ENCODE measurements around the gene UFL1.
"Not testable (repeated sequence)": the region's sequence is repeated elsewhere in the genome, so short reads cannot be mapped to it uniquely, and the experiment has no call there.

DNA sequence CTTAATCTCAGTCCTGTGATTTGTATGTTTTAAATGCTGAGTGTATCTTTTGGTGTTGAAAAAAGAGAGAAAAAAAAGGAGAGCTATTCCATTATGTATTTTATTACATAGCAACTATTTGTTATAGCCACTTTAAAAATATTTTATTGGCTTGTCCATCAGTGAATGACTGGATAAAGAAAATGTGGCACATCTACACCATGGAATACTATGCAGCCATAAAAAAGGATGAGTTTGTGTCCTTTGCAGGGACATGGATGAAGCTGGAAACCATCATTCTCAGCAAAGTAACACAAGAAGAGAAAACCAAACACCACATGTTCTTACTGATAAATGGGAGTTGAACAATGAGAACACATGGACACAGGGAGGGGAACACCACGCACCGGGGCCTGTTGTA is 38.1 kb downstream of the UFL1 start:
- not testable (repeated sequence) for TF ChIP-seq EZH2 (IDR thresholded peaks at IDR 0.05; ENCODE audit: low read depth, unreplicated experiment); EZH2phosphoT487 (IDR thresholded peaks at IDR 0.05; ENCODE audit: unreplicated experiment); NANOG (IDR thresholded peaks at IDR 0.05; ENCODE audit: borderline replicate concordance); POLR2AphosphoS5 (IDR thresholded peaks at IDR 0.05; ENCODE audit: low read depth); CREB1 (CRISPR knock-in tag; IDR thresholded peaks at IDR 0.05; ENCODE audit: low read depth); ZNF114 (CRISPR knock-in tag; IDR thresholded peaks at IDR 0.05)
- TF ChIP-seq, protein P1, sequence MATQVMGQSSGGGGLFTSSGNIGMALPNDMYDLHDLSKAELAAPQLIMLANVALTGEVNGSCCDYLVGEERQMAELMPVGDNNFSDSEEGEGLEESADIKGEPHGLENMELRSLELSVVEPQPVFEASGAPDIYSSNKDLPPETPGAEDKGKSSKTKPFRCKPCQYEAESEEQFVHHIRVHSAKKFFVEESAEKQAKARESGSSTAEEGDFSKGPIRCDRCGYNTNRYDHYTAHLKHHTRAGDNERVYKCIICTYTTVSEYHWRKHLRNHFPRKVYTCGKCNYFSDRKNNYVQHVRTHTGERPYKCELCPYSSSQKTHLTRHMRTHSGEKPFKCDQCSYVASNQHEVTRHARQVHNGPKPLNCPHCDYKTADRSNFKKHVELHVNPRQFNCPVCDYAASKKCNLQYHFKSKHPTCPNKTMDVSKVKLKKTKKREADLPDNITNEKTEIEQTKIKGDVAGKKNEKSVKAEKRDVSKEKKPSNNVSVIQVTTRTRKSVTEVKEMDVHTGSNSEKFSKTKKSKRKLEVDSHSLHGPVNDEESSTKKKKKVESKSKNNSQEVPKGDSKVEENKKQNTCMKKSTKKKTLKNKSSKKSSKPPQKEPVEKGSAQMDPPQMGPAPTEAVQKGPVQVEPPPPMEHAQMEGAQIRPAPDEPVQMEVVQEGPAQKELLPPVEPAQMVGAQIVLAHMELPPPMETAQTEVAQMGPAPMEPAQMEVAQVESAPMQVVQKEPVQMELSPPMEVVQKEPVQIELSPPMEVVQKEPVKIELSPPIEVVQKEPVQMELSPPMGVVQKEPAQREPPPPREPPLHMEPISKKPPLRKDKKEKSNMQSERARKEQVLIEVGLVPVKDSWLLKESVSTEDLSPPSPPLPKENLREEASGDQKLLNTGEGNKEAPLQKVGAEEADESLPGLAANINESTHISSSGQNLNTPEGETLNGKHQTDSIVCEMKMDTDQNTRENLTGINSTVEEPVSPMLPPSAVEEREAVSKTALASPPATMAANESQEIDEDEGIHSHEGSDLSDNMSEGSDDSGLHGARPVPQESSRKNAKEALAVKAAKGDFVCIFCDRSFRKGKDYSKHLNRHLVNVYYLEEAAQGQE (IDR thresholded peaks at IDR 0.05; ENCODE audit: unreplicated experiment), result not testable (repeated sequence)
- TF ChIP-seq, protein P2, sequence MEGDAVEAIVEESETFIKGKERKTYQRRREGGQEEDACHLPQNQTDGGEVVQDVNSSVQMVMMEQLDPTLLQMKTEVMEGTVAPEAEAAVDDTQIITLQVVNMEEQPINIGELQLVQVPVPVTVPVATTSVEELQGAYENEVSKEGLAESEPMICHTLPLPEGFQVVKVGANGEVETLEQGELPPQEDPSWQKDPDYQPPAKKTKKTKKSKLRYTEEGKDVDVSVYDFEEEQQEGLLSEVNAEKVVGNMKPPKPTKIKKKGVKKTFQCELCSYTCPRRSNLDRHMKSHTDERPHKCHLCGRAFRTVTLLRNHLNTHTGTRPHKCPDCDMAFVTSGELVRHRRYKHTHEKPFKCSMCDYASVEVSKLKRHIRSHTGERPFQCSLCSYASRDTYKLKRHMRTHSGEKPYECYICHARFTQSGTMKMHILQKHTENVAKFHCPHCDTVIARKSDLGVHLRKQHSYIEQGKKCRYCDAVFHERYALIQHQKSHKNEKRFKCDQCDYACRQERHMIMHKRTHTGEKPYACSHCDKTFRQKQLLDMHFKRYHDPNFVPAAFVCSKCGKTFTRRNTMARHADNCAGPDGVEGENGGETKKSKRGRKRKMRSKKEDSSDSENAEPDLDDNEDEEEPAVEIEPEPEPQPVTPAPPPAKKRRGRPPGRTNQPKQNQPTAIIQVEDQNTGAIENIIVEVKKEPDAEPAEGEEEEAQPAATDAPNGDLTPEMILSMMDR (conservative IDR thresholded peaks at IDR 0.05; ENCODE audit: low read depth in 2 of 2), result not testable (repeated sequence)

Measured in GM23338 (cell line).